Measurements from ENCODE around the gene SLC36A4. TPM values are rescaled to one million over a fixed set of nuclear protein-coding genes. Genes with fewer than 3 reads are reported as not detected.

Gene SLC36A4
- total RNA-seq, 3 donors from 2014 or later, result 8.3 to 20.1 (median 14.2) TPM

- Histone ChIP-seq H3K9me3 (no peaks in the 10 kb centered on the region), H3K36me3 (ENCODE audit: low read depth) (no peaks in the 10 kb centered on the region), H3K4me3 (no peak overlapping the region), H3K4me1 (ENCODE audit: low read depth) (no peaks in the 10 kb centered on the region)
- no peak for DNase-seq
- ATAC-seq, result no peak
- intact Hi-C loops (cut with DNase I, micrococcal nuclease), result no loop called here
- no peak for TF ChIP-seq CTCF (IDR thresholded peaks at IDR 0.05)
Measured at GRCh38 chr11:93220078-93220477, 22.3 kb upstream of the SLC36A4 start.

- H3K36me3 ChIP-seq (ENCODE audit: low read depth), result no peaks in the 10 kb centered on the region
- no peak for ATAC-seq
- DNase-seq, result no peak
- intact Hi-C loops (cut with DNase I, micrococcal nuclease), result loop anchor here in 1 of 2 donors (5.0 kb wide), 1 partner anchor 277 kb away; no protein-coding TSS in a partner anchor
- TF ChIP-seq CTCF (IDR thresholded peaks at IDR 0.05), result no peak
- no peaks in the 10 kb centered on the region for H3K4me1 ChIP-seq (ENCODE audit: low read depth)
- H3K9me3 ChIP-seq, result no peaks in the 10 kb centered on the region
- H3K4me3 ChIP-seq, result no peak overlapping the region
Measured at GRCh38 chr11:93219440-93219839, 21.6 kb upstream of the SLC36A4 start.

- H3K9me3 ChIP-seq, result no peaks in the 10 kb centered on the region
- H3K4me3 ChIP-seq, result no peak overlapping the region
- ATAC-seq (peak; percentile 87), DNase-seq (peak in 1 of 3 donors; percentile 41)
- TF ChIP-seq CTCF (IDR thresholded peaks at IDR 0.05), result no peak
- no peaks in the 10 kb centered on the region for H3K4me1 ChIP-seq (ENCODE audit: low read depth)
- no peaks in the 10 kb centered on the region for H3K36me3 ChIP-seq (ENCODE audit: low read depth)
- intact Hi-C loops (cut with DNase I, micrococcal nuclease), result loop anchor here in 1 of 2 donors (5.0 kb wide), 1 partner anchor 274 kb away; no protein-coding TSS in a partner anchor
Measured at GRCh38 chr11:93216511-93217101, 18.8 kb upstream of the SLC36A4 start.

- no peak for DNase-seq
- Histone ChIP-seq H3K4me1 (ENCODE audit: low read depth) (no peaks in the 10 kb centered on the region), H3K9me3 (no peaks in the 10 kb centered on the region), H3K36me3 (ENCODE audit: low read depth) (no peaks in the 10 kb centered on the region), H3K4me3 (no peak overlapping the region)
- no peak for TF ChIP-seq CTCF (IDR thresholded peaks at IDR 0.05)
- no peak for ATAC-seq
- intact Hi-C loops (cut with DNase I, micrococcal nuclease), result no loop called here
Measured at GRCh38 chr11:93213622-93214021, 15.8 kb upstream of the SLC36A4 start.

GRCh38 chr11:93212094-93212493 is 14.3 kb upstream of the SLC36A4 start:
- DNase-seq (no peak), ATAC-seq (no peak)
- intact Hi-C loops (cut with DNase I, micrococcal nuclease), result no loop called here
- H3K4me3 ChIP-seq, result no peak overlapping the region
- no peaks in the 10 kb centered on the region for H3K36me3 ChIP-seq (ENCODE audit: low read depth)
- TF ChIP-seq CTCF (IDR thresholded peaks at IDR 0.05), result no peak
- no peaks in the 10 kb centered on the region for H3K9me3 ChIP-seq
- H3K4me1 ChIP-seq (ENCODE audit: low read depth), result no peaks in the 10 kb centered on the region

- H3K4me3 ChIP-seq, result no peak overlapping the region
- no peaks in the 10 kb centered on the region for H3K36me3 ChIP-seq (ENCODE audit: low read depth)
- intact Hi-C loops (cut with DNase I, micrococcal nuclease), result no loop called here
- no peak for DNase-seq
- TF ChIP-seq CTCF (IDR thresholded peaks at IDR 0.05), result no peak
- H3K9me3 ChIP-seq, result no peaks in the 10 kb centered on the region
- H3K4me1 ChIP-seq (ENCODE audit: low read depth), result no peaks in the 10 kb centered on the region
- ATAC-seq, result no peak
Measured at GRCh38 chr11:93209466-93209865, 11.7 kb upstream of the SLC36A4 start.

Measured in mucosa of descending colon (tissue), 3 donors.